GM19099 (cell line): ENCODE data around the gene RIBC1.

ENCODE experiments used
- POLR2A ChIP-seq: IDR thresholded peaks from 3 replicates; pipeline ENCODE4 v1.6.1; 2011; ENCODE audit warnings: low read depth; ENCODE audit not compliant: insufficient read length; ENCODE audit errors: extremely low read depth

The RIBC1 gene

GRCh38 chrX:53447441-53447840 lies 24.8 kb downstream of the RIBC1 start:
- TF ChIP-seq POLR2A, result no peak

GRCh38 chrX:53449632-53450031 lies 27.0 kb downstream of the RIBC1 start:
- TF ChIP-seq POLR2A, result no peak

- TF ChIP-seq POLR2A, result no peak
Observed at GRCh38 chrX:53452812-53453211, 30.1 kb downstream of the RIBC1 start.

GRCh38 chrX:53456254-53456653 lies 33.6 kb downstream of the RIBC1 start:
- no peak for TF ChIP-seq POLR2A

GRCh38 chrX:53458082-53458481 lies 35.4 kb downstream of the RIBC1 start:
- no peak for TF ChIP-seq POLR2A

GRCh38 chrX:53471346-53471745 lies 48.7 kb downstream of the RIBC1 start:
- no peak for TF ChIP-seq POLR2A

GRCh38 chrX:53474707-53475106 lies 52.0 kb downstream of the RIBC1 start:
- TF ChIP-seq POLR2A, result no peak

GRCh38 chrX:53476371-53476770 lies 53.7 kb downstream of the RIBC1 start:
- no peak for TF ChIP-seq POLR2A

- no peak for TF ChIP-seq POLR2A
Observed at GRCh38 chrX:53479301-53479700, 56.6 kb downstream of the RIBC1 start.
